GM21529 (cell line): Measurements from ENCODE around the gene TIMM44.

Experiments
- ATAC-seq: cut with Tn5 transposase; IDR thresholded peaks from one replicate; pipeline ENCODE4 v1.9.1; 2021; ENCODE audit not compliant: unreplicated experiment

Gene TIMM44

DNA sequence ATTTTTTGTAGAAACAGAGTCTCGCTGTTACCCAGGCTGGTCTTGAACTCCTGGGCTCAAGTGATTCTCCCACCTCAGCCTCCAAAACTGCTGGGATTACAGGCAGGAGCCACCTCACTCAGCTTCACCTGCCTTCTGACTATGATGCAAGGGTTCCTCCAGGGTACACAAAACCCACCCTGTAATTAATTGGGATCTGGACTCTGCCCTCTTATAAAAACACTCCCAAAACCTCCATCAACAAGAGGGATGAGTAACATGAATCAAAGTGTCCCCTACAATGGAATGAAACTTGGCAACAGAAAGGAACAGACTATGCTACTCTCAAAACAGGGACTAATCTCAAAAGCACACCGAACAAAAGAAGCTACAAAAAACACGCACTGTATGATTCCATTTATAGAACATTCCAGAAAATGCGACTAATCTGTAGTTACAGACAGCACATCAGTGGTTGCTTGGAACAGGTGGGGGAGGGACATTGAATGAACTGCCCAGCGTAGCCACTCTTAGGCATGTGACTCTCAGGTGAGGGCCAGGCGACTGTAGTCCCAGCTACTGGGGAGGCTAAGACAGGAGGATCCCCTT lies 66.1 kb downstream of the TIMM44 start:
- no peak for ATAC-seq
